GM21447 (cell line): ENCODE results near the gene OR2H1.

ENCODE experiments used
- ATAC-seq: cut with Tn5 transposase; IDR thresholded peaks from one replicate; pipeline ENCODE4 v1.9.1; 2021; ENCODE audit not compliant: unreplicated experiment

OR2H1 gene

GRCh38 chr6:29483186-29483585 lies 26.2 kb downstream of the OR2H1 start:
- ATAC-seq = no peak

- ATAC-seq = no peak
Measured at GRCh38 chr6:29483735-29484134, 26.8 kb downstream of the OR2H1 start.

GRCh38 chr6:29486577-29486976 lies 29.6 kb downstream of the OR2H1 start:
- ATAC-seq = no peak

- ATAC-seq = no peak
Measured at GRCh38 chr6:29487131-29487530, 30.2 kb downstream of the OR2H1 start.

- ATAC-seq = no peak
Measured at GRCh38 chr6:29487660-29488059, 30.7 kb downstream of the OR2H1 start, which contains the start of gene MAS1L. MAS1L (minus strand) TSS chr6:29487956; CDS start chr6:29487902, 54 bp downstream.

GRCh38 chr6:29488874-29489273 lies 31.9 kb downstream of the OR2H1 start:
- no peak for ATAC-seq

GRCh38 chr6:29489286-29489685 lies 32.3 kb downstream of the OR2H1 start:
- no peak for ATAC-seq

GRCh38 chr6:29490055-29490454 lies 33.1 kb downstream of the OR2H1 start:
- ATAC-seq = no peak

GRCh38 chr6:29490552-29490951 lies 33.6 kb downstream of the OR2H1 start:
- ATAC-seq = no peak

GRCh38 chr6:29491574-29491973 lies 34.6 kb downstream of the OR2H1 start:
- ATAC-seq = no peak

- no peak for ATAC-seq
Measured at GRCh38 chr6:29493261-29493660, 36.3 kb downstream of the OR2H1 start.

GRCh38 chr6:29494131-29494530 lies 37.2 kb downstream of the OR2H1 start:
- ATAC-seq = no peak

GRCh38 chr6:29495571-29495970 lies 38.6 kb downstream of the OR2H1 start:
- no peak for ATAC-seq

- ATAC-seq = no peak
Measured at GRCh38 chr6:29496961-29497360, 40.0 kb downstream of the OR2H1 start.

GRCh38 chr6:29499704-29500103 lies 42.7 kb downstream of the OR2H1 start:
- ATAC-seq = no peak

- no peak for ATAC-seq
Measured at GRCh38 chr6:29500594-29500993, 43.6 kb downstream of the OR2H1 start.

GRCh38 chr6:29501106-29501505 lies 44.2 kb downstream of the OR2H1 start:
- ATAC-seq = no peak

GRCh38 chr6:29502181-29502580 lies 45.2 kb downstream of the OR2H1 start:
- no peak for ATAC-seq

- no peak for ATAC-seq
Measured at GRCh38 chr6:29502597-29502996, 45.6 kb downstream of the OR2H1 start.

GRCh38 chr6:29504961-29505360 lies 48.0 kb downstream of the OR2H1 start:
- no peak for ATAC-seq

- no peak for ATAC-seq
Measured at GRCh38 chr6:29505808-29506207, 48.9 kb downstream of the OR2H1 start.

GRCh38 chr6:29506446-29507067 lies 49.6 kb downstream of the OR2H1 start:
- no peak for ATAC-seq

GRCh38 chr6:29507319-29507718 lies 50.4 kb downstream of the OR2H1 start:
- ATAC-seq = no peak
